Measurements from ENCODE around the gene POGLUT3. TPM values are rescaled to one million over a fixed set of nuclear protein-coding genes. Genes with fewer than 3 reads are reported as not detected.

POGLUT3 gene
- 1 to 10 TPM; 7.8 to 8.0 TPM for polyA plus RNA-seq

- 0 to 1% methylated on average over 53 to 84 of the region's 84 CpGs for WGBS, 2 donors
- Histone ChIP-seq H3K27me3 (ENCODE audit: control insufficient read depth in 1 of 2, insufficient read depth in 2 of 2, low read length in 2 of 2) (no peaks in the 10 kb centered on the region), H3K27ac (ENCODE audit: low read depth in 2 of 2, low read length in 1 of 2) (peak within 1 kb of the TSS; percentile 99 to 100), H3K9me3 (ENCODE audit: control insufficient read depth in 2 of 2, insufficient read depth in 1 of 2, low read depth in 1 of 2, low read length in 1 of 2) (no peaks in the 10 kb centered on the region), H3K4me1 (ENCODE audit: control insufficient read depth in 2 of 2, insufficient read depth in 2 of 2, low read length in 1 of 2) (peaks cover 0 to 10% of the 10 kb centered on the region in 2 donors), H3K36me3 (ENCODE audit: control insufficient read depth in 2 of 2, insufficient read depth in 2 of 2, low read length in 1 of 2) (no peaks in the 10 kb centered on the region), H3K4me3 (ENCODE audit: low read depth in 1 of 2, low read length in 2 of 2) (peak within 1 kb of the TSS; percentile 61 to 67)
Measured at GRCh38 chr11:108498046-108498815, at the start of gene POGLUT3. POGLUT3 (minus strand) TSS chr11:108498384; CDS start chr11:108498366, 18 bp downstream.

DNA sequence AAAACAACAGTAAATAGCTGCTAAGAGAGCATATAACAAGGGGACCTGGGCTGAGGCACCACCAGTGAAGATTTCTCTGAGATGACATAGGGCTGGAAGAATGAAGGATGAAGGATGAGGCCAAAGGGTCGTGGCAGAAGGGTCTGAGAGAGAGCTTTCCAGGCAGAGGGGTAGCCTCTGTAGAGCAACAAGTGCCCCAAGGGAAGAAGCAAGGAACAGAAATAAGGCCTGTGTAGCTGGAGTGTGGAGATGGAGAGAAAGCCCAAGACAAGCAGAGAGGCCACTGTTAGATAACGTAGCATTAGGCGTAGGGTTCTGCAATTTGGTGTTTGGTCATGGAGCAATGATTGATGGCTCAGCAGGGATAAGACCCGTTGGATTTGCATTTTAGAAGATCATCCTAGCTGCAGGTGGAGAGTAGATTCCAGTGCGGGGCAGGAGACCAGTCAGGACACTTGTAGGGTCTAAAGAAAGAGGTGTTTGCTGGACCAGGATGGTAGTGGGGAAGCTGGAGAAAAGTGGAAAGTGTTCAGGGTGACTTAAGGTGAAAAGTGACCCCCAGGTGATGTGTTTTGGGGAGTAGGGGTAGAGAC, 47.8 kb upstream of the POGLUT3 start:
- Histone ChIP-seq H3K27me3 (ENCODE audit: control insufficient read depth in 1 of 2, insufficient read depth in 2 of 2, low read length in 2 of 2) (no peaks in the 10 kb centered on the region), H3K4me1 (ENCODE audit: control insufficient read depth in 2 of 2, insufficient read depth in 2 of 2, low read length in 1 of 2) (peaks cover 0 to 5% of the 10 kb centered on the region in 2 donors)
- 74 to 78% methylated on average over 5 of the region's 5 CpGs for WGBS, 2 donors

DNA sequence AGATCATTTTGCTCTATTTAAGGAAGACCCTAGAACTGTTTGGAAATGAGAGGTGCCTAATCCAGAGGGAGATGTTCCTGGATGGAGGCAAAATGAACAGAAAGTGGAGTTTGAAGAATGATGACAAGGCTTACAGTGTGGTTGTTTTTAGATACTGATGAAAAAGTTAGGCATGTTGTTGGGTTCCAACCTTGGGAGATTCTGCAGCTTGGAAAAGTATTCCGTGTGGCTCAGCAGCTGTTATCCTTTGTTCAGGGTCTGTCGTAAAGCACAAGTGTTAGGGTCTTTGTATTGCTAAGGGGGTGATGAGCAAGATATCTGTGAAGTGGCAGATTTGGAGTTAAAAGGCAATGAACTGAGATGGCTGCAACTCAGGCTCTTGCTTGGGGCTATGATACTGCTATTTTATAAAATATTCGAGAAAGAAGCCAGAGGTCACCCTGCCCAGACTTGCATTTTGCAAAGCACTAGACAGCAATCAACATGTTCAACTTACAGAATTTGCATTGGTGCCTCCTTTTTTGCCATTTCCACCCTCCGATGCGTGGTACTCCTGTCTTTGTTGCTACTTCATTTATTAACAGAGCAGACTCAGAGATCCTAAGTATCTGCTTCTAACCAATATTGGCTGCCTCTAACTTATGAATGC, 45.3 kb upstream of the POGLUT3 start:
- H3K36me3 ChIP-seq (ENCODE audit: control insufficient read depth in 2 of 2, insufficient read depth in 2 of 2, low read length in 1 of 2), result no peaks in the 10 kb centered on the region
- H3K27ac ChIP-seq (ENCODE audit: low read depth in 2 of 2, low read length in 1 of 2), result peak overlapping the region; percentile 31 to 61
- H3K9me3 ChIP-seq (ENCODE audit: control insufficient read depth in 2 of 2, insufficient read depth in 1 of 2, low read depth in 1 of 2, low read length in 1 of 2), result no peaks in the 10 kb centered on the region
- WGBS, 2 donors, result 43 to 63% methylated on average over 5 of the region's 5 CpGs
- no peaks in the 10 kb centered on the region for H3K4me1 ChIP-seq (ENCODE audit: control insufficient read depth in 2 of 2, insufficient read depth in 2 of 2, low read length in 1 of 2)
- no peaks in the 10 kb centered on the region for H3K27me3 ChIP-seq (ENCODE audit: control insufficient read depth in 1 of 2, insufficient read depth in 2 of 2, low read length in 2 of 2)
- H3K4me3 ChIP-seq (ENCODE audit: low read depth in 1 of 2, low read length in 2 of 2), result no peak overlapping the region

More for the DNA sequence above, 47.8 kb upstream of the POGLUT3 start:
- no peaks in the 10 kb centered on the region for H3K9me3 ChIP-seq (ENCODE audit: control insufficient read depth in 2 of 2, insufficient read depth in 1 of 2, low read depth in 1 of 2, low read length in 1 of 2)
- no peak overlapping the region for H3K4me3 ChIP-seq (ENCODE audit: low read depth in 1 of 2, low read length in 2 of 2)
- H3K36me3 ChIP-seq (ENCODE audit: control insufficient read depth in 2 of 2, insufficient read depth in 2 of 2, low read length in 1 of 2), result no peaks in the 10 kb centered on the region
- H3K27ac ChIP-seq (ENCODE audit: low read depth in 2 of 2, low read length in 1 of 2), result no peak overlapping the region

- H3K36me3 ChIP-seq (ENCODE audit: control insufficient read depth in 2 of 2, insufficient read depth in 2 of 2, low read length in 1 of 2), result no peaks in the 10 kb centered on the region
- H3K27me3 ChIP-seq (ENCODE audit: control insufficient read depth in 1 of 2, insufficient read depth in 2 of 2, low read length in 2 of 2), result no peaks in the 10 kb centered on the region
- H3K27ac ChIP-seq (ENCODE audit: low read depth in 2 of 2, low read length in 1 of 2), result no peak overlapping the region
- no peak overlapping the region for H3K4me3 ChIP-seq (ENCODE audit: low read depth in 1 of 2, low read length in 2 of 2)
- no peaks in the 10 kb centered on the region for H3K4me1 ChIP-seq (ENCODE audit: control insufficient read depth in 2 of 2, insufficient read depth in 2 of 2, low read length in 1 of 2)
- no peaks in the 10 kb centered on the region for H3K9me3 ChIP-seq (ENCODE audit: control insufficient read depth in 2 of 2, insufficient read depth in 1 of 2, low read depth in 1 of 2, low read length in 1 of 2)
Measured at GRCh38 chr11:108541531-108541930, 43.3 kb upstream of the POGLUT3 start.

DNA sequence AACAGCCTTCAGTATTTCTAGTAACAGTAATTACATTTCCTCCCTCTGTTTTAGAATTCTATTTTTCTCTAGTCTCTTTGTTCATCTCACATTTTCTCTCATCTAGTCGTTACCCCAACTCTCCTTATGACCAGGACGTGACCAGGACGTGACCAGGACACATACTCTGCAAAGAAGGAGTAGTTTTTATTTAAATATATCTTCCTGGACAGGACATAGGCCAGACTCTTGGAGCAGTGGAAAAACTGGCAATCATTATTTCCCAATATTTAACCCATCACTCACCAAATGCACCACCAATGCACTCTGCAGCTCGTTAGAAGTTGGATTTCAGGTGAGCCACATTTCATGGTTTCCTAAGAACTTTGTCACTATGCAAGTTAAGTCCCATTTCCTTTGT, 40.3 kb upstream of the POGLUT3 start:
- Histone ChIP-seq H3K4me1 (ENCODE audit: control insufficient read depth in 2 of 2, insufficient read depth in 2 of 2, low read length in 1 of 2) (no peaks in the 10 kb centered on the region), H3K27ac (ENCODE audit: low read depth in 2 of 2, low read length in 1 of 2) (peak overlapping the region; percentile 67 to 77), H3K36me3 (ENCODE audit: control insufficient read depth in 2 of 2, insufficient read depth in 2 of 2, low read length in 1 of 2) (no peaks in the 10 kb centered on the region), H3K27me3 (ENCODE audit: control insufficient read depth in 1 of 2, insufficient read depth in 2 of 2, low read length in 2 of 2) (no peaks in the 10 kb centered on the region), H3K9me3 (ENCODE audit: control insufficient read depth in 2 of 2, insufficient read depth in 1 of 2, low read depth in 1 of 2, low read length in 1 of 2) (no peaks in the 10 kb centered on the region), H3K4me3 (ENCODE audit: low read depth in 1 of 2, low read length in 2 of 2) (no peak overlapping the region)
- 42 to 63% methylated on average over 4 of the region's 4 CpGs for WGBS, 2 donors

DNA sequence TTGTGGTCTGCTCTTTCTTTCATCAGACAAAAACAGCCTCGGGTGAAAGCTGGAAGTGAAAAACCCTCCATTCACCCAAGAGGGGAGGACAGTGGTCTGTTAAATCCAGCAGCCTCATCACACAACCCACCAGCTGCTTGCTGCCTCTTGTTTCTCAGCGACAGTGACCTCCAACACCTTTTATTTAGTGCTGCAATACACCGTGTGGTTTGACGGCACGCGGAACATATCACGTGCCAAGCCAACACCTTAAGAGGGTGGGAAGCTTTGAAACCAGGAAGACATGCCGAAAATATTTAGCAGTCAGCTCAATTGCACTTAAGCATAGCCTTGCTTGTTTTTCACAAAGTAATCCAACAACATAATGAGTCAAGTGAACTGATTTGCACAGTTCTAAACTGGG, 39.8 kb upstream of the POGLUT3 start:
- Histone ChIP-seq H3K4me1 (ENCODE audit: control insufficient read depth in 2 of 2, insufficient read depth in 2 of 2, low read length in 1 of 2) (no peaks in the 10 kb centered on the region), H3K9me3 (ENCODE audit: control insufficient read depth in 2 of 2, insufficient read depth in 1 of 2, low read depth in 1 of 2, low read length in 1 of 2) (no peaks in the 10 kb centered on the region), H3K27me3 (ENCODE audit: control insufficient read depth in 1 of 2, insufficient read depth in 2 of 2, low read length in 2 of 2) (no peaks in the 10 kb centered on the region), H3K4me3 (ENCODE audit: low read depth in 1 of 2, low read length in 2 of 2) (peak overlapping the region; percentile 19 to 51), H3K27ac (ENCODE audit: low read depth in 2 of 2, low read length in 1 of 2) (peak overlapping the region; percentile 77 to 87), H3K36me3 (ENCODE audit: control insufficient read depth in 2 of 2, insufficient read depth in 2 of 2, low read length in 1 of 2) (no peaks in the 10 kb centered on the region)
- WGBS, 2 donors, result 31 to 39% methylated on average over 8 of the region's 8 CpGs

- Histone ChIP-seq H3K27me3 (ENCODE audit: control insufficient read depth in 1 of 2, insufficient read depth in 2 of 2, low read length in 2 of 2) (no peaks in the 10 kb centered on the region), H3K4me3 (ENCODE audit: low read depth in 1 of 2, low read length in 2 of 2) (peak overlapping the region in 1 of 2 donors; percentile 40), H3K36me3 (ENCODE audit: control insufficient read depth in 2 of 2, insufficient read depth in 2 of 2, low read length in 1 of 2) (peaks cover 0 to 2% of the 10 kb centered on the region in 2 donors), H3K27ac (ENCODE audit: low read depth in 2 of 2, low read length in 1 of 2) (no peak overlapping the region), H3K4me1 (ENCODE audit: control insufficient read depth in 2 of 2, insufficient read depth in 2 of 2, low read length in 1 of 2) (no peaks in the 10 kb centered on the region), H3K9me3 (ENCODE audit: control insufficient read depth in 2 of 2, insufficient read depth in 1 of 2, low read depth in 1 of 2, low read length in 1 of 2) (no peaks in the 10 kb centered on the region)
- 53 to 64% methylated on average over 5 of the region's 5 CpGs for WGBS, 2 donors
Measured at GRCh38 chr11:108536783-108537182, 38.6 kb upstream of the POGLUT3 start.

DNA sequence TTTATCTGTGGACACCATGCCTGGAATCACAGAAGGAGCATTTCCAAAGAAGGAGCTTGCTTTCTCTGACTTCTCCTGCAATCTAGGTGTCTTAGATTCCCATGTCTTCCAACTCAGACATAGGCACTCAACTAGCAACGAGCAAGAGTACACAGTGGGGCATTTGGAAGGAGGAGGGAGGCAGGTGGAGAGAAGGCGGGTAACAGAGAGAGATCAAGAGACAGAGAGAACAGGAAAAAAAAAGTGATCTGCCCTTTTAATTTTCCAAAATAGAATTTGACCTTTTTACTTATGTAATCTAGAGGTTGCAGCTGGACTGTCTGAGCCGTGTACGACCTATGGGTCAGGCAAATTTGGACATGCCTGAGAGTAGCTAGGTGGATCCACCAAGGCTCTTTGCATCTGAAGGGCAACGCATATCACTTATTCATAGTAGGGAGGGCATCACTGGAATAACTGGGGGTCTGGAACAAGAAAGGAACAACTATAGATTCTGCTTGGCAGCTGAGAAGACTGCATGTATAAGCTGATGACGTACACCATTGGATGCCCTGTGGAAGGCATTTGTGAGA, 37.3 kb upstream of the POGLUT3 start:
- H3K4me1 ChIP-seq (ENCODE audit: control insufficient read depth in 2 of 2, insufficient read depth in 2 of 2, low read length in 1 of 2), result no peaks in the 10 kb centered on the region
- peak overlapping the region in 1 of 2 donors; percentile 23 for H3K4me3 ChIP-seq (ENCODE audit: low read depth in 1 of 2, low read length in 2 of 2)
- no peaks in the 10 kb centered on the region for H3K9me3 ChIP-seq (ENCODE audit: control insufficient read depth in 2 of 2, insufficient read depth in 1 of 2, low read depth in 1 of 2, low read length in 1 of 2)
- WGBS, 2 donors, result 65 to 74% methylated on average over 6 of the region's 6 CpGs
- no peaks in the 10 kb centered on the region for H3K27me3 ChIP-seq (ENCODE audit: control insufficient read depth in 1 of 2, insufficient read depth in 2 of 2, low read length in 2 of 2)
- H3K27ac ChIP-seq (ENCODE audit: low read depth in 2 of 2, low read length in 1 of 2), result peak overlapping the region in 1 of 2 donors; percentile 29
- H3K36me3 ChIP-seq (ENCODE audit: control insufficient read depth in 2 of 2, insufficient read depth in 2 of 2, low read length in 1 of 2), result peaks cover 0 to 7% of the 10 kb centered on the region in 2 donors

- Histone ChIP-seq H3K4me1 (ENCODE audit: control insufficient read depth in 2 of 2, insufficient read depth in 2 of 2, low read length in 1 of 2) (no peaks in the 10 kb centered on the region), H3K4me3 (ENCODE audit: low read depth in 1 of 2, low read length in 2 of 2) (no peak overlapping the region), H3K27me3 (ENCODE audit: control insufficient read depth in 1 of 2, insufficient read depth in 2 of 2, low read length in 2 of 2) (no peaks in the 10 kb centered on the region), H3K36me3 (ENCODE audit: control insufficient read depth in 2 of 2, insufficient read depth in 2 of 2, low read length in 1 of 2) (peaks cover 0 to 10% of the 10 kb centered on the region in 2 donors), H3K27ac (ENCODE audit: low read depth in 2 of 2, low read length in 1 of 2) (peak overlapping the region in 1 of 2 donors; percentile 70), H3K9me3 (ENCODE audit: control insufficient read depth in 2 of 2, insufficient read depth in 1 of 2, low read depth in 1 of 2, low read length in 1 of 2) (no peaks in the 10 kb centered on the region)
- 46 to 61% methylated on average over 2 of the region's 2 CpGs for WGBS, 2 donors
Measured at GRCh38 chr11:108534274-108534882, 36.2 kb upstream of the POGLUT3 start.
